GM13976 (cell line): ENCODE measurements around the gene TTC34.

Source experiments
- DNase-seq: peaks from one replicate; pipeline ENCODE4 v3.0.0; 2012; ENCODE audit warnings: low spot score
- in situ Hi-C: fragments of 300-500 bp; cut with MboI; formaldehyde crosslinking; loops from one replicate; pipeline ENCODE4 v1.12.0; 2022; ENCODE audit warnings: low sequenced_read_pairs, mixed read lengths, inconsistent platforms; ENCODE audit not compliant: unreplicated experiment
- TF ChIP-seq, protein P1 (sequence below): IDR thresholded peaks from 2 replicates; pipeline ENCODE4 v1.5.1; 2012; ENCODE audit warnings: borderline replicate concordance, mild to moderate bottlenecking; ENCODE audit not compliant: insufficient read depth; ENCODE audit errors: extremely low read depth, missing control alignments, control extremely low read depth

The TTC34 gene

DNA sequence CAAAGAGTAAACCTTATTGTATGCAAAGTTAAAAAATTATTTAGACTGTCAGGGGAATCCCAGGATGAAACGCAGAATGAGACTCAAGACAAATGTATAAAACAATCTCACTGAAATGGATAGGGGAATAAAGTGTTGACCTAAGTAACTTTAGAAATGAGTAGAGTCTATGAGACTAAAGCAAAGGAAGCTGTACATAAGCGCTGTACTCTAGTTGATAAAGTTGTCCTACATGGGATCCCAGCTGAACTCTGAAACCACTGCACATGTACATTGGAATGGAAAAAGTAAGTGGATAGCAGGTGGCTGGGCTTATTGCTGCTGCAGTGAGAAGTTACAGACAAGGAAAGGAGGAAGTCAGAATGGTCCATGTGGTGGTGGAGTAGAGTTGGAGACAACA, 187.3 kb downstream of the TTC34 start:
- no peak for DNase-seq
- TF ChIP-seq, protein P1, sequence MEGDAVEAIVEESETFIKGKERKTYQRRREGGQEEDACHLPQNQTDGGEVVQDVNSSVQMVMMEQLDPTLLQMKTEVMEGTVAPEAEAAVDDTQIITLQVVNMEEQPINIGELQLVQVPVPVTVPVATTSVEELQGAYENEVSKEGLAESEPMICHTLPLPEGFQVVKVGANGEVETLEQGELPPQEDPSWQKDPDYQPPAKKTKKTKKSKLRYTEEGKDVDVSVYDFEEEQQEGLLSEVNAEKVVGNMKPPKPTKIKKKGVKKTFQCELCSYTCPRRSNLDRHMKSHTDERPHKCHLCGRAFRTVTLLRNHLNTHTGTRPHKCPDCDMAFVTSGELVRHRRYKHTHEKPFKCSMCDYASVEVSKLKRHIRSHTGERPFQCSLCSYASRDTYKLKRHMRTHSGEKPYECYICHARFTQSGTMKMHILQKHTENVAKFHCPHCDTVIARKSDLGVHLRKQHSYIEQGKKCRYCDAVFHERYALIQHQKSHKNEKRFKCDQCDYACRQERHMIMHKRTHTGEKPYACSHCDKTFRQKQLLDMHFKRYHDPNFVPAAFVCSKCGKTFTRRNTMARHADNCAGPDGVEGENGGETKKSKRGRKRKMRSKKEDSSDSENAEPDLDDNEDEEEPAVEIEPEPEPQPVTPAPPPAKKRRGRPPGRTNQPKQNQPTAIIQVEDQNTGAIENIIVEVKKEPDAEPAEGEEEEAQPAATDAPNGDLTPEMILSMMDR, result no peak
- in situ Hi-C loops, result no loop called here

DNA sequence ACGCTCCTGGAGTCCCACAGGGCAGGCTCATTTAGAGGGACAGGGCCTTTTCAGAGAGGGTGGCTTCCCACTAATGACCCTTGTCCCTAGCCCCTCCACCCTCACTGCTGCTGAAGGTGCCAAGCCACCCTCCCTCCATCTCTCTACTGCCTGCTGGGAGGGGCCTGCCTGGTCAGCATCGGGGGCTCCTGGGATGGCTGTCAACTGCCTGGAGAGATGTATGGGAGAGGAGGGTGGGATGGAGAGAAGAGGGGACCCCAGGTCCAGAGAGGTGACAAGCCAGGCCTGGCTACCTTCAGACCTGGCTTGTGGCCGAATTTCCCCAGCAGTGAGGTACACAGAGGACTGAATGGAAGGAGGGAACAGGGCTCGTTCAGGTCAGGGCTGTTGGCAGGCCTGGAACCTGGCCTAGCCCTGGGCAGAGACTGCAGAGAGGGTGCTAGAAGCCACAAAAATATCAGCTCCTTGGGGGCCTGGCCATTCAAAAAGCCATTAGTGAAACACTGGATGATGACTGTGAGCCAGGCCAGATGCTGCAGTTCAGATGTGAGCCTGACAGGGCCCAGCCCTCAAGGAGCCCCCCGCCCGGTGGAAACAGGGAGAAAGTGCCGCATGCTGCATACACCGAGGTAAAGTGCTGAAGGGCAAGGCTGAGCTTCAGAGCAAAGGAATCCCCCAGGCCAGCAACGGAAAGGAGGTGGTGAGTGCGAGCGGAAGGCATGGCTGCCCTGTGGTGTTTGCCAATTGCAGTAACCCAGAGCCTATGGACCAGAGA, 188.7 kb downstream of the TTC34 start:
- in situ Hi-C loops, result no loop called here
- DNase-seq, result no peak
- TF ChIP-seq, protein P1, result no peak

DNA sequence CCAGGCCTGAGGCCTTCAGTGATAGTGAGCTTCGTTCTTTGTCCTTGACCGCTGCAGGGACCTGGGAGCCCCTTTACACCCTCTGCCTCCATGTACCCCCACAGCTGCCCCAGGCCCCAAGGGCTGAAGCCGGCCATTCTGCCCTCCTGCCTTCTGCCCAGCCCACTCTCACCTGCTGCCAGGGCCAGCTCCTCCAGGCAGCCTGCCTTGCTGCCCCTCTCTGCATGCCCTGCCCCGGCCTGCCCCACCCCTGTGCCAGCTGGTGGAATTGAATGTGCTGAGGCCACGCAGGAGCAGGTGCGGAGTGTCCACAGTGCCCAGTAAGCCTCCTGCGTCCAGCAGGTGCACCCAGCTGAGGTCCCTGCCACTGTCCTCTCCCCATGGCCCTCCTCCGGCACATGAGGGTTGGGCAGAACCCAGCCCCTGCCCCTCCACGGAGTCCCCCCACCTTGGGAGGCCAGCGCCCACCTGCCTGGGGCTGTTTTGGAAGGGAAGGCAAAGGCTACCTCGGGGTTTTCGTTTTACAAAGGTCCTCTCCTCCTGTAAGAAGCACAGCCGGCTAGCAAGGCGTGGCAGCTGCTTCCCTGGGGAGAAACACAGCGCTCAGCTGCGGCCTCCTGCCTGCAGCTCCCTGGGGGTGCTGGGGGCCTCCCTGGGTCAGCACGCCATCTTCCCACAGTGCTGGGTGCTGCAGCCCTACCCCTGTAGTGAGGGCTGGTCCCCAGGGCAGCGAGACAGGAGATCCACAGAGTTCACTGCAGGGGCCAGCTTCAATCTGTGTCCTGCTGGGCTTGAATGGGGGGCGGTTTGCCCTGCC, 189.7 kb downstream of the TTC34 start:
- no peak for DNase-seq
- in situ Hi-C loops, result no loop called here
- TF ChIP-seq, protein P1, result no peak

DNA sequence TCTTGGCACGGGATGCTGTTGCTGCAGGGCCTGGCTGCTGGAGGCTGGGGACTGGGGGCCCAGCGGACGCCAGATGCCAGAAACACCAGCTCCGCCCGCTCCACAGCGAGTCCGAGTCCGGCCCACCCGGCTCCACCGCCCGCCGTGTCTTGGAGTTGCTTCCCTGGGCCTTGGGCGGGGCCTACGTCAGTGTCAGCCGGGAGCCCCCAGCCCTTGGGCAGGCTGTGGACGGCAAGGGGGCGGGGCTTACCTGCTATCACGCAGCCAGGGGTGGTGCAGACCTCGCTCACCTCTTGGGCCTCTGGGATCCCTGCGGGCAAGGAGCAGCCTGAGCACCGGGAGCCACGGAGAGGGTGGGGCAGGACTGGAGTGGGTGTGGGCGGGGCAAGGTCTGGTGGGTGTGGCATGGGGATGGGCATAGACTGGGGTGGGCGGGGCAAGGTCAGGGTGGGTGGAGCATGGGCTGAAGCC, 190.4 kb downstream of the TTC34 start:
- in situ Hi-C loops, result no loop called here
- TF ChIP-seq, protein P1, result no peak
- no peak for DNase-seq

DNA sequence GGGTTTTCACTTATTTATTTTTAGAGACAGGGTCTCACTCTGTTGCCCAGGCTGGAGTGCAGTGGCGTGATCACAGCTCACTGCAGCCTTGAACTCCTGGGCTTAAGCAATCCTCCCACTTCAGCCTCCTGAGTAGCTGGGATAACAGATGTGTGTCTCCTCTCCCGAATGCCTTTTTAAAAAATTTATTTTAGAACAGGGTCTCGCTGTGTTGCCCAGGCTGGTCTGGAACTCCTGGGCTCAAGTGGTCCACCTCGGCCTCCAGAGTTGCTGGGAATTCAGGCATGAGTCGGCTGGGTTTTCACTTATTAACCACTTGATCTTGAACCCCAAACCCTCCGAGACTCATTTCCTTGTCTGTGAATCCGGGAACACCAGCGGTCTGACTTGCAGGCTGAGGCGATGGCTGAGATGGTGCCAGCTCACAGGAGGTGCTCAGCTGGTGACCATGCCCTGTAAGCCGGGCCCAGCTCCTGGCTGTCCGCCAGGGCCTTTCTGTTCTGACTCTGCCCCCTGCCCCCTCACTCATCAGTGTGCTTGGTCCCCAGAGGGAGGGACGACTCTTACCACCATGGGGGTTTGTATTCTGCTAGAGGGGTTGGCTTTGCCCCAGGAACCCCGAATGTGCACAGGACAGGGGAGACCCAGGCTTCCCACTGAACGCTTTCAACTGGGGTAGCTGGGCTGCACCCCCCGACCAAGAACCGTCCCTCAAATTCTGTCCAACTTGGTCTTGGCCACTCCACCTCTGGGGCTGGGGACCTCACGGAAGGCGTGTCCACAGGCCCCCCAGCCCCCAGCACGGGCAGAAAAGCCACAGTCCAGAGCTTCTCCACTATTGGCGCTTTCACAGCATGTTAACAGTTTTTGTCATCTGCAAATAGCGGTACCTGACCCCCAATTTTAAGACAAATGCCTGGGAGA, 191.2 kb downstream of the TTC34 start:
- TF ChIP-seq, protein P1, result no peak
- in situ Hi-C loops, result no loop called here
- DNase-seq, result no peak
